HFF-Myc (cell line): ENCODE measurements around the gene CKS2.

Source experiments
- DNase-seq: peaks from one replicate; pipeline ENCODE4 v3.0.0-alpha.2; 2011; ENCODE audit warnings: low read depth; ENCODE audit errors: extremely low read depth
- H3K4me3 ChIP-seq: replicated peaks from 2 replicates; pipeline ENCODE4 v1.5.1; 2011; ENCODE audit warnings: low read depth, mild to moderate bottlenecking, control low read depth, low read length
- TF ChIP-seq, protein P1 (sequence below): IDR thresholded peaks from 2 replicates; pipeline ENCODE4 v1.5.1; 2012; ENCODE audit warnings: mild to moderate bottlenecking, low read depth, low read length, control low read depth; ENCODE audit errors: missing control alignments

Gene CKS2

DNA sequence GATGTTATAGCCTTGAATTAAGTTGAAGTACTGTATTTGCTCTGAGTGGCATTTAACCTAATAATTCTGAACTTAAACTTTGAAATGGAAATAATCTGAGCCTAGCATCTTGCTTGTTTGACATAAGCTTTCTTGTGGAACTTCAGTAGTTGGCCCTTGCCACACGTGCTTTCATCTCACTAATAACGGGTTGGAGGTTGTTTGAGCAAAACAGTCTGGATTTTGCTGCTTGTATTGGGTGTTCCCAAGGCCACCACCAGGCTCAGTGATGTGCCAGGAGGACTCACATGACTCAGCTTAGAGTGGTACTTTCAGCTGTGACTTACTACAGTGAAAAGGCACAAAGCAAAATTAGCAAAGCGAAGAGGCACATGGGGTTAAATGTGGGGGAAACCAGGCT, 43.0 kb downstream of the CKS2 start:
- DNase-seq, result no peak
- H3K4me3 ChIP-seq, result no peak overlapping the region
- TF ChIP-seq, protein P1, sequence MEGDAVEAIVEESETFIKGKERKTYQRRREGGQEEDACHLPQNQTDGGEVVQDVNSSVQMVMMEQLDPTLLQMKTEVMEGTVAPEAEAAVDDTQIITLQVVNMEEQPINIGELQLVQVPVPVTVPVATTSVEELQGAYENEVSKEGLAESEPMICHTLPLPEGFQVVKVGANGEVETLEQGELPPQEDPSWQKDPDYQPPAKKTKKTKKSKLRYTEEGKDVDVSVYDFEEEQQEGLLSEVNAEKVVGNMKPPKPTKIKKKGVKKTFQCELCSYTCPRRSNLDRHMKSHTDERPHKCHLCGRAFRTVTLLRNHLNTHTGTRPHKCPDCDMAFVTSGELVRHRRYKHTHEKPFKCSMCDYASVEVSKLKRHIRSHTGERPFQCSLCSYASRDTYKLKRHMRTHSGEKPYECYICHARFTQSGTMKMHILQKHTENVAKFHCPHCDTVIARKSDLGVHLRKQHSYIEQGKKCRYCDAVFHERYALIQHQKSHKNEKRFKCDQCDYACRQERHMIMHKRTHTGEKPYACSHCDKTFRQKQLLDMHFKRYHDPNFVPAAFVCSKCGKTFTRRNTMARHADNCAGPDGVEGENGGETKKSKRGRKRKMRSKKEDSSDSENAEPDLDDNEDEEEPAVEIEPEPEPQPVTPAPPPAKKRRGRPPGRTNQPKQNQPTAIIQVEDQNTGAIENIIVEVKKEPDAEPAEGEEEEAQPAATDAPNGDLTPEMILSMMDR, result no peak

DNA sequence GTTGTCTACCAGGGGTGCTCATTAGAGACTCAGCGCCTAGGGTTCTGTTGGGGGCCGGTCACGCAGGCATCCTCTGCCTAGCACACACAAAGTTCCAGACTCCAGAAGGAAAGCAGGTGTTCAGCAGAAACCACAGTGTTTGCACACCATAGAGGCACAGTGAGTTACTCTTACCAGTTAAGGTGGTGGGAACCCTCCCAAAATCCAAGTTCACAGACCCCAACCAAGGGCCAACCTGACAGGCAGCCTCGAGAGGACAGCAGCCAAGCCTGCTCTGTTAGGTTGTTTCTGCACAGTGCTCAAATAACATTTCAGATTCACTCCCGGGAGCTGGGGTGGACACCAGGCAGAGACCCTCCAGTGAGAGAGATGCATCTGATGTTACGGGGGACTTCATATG, 43.5 kb downstream of the CKS2 start:
- TF ChIP-seq, protein P1, result no peak
- H3K4me3 ChIP-seq, result no peak overlapping the region
- DNase-seq, result no peak

DNA sequence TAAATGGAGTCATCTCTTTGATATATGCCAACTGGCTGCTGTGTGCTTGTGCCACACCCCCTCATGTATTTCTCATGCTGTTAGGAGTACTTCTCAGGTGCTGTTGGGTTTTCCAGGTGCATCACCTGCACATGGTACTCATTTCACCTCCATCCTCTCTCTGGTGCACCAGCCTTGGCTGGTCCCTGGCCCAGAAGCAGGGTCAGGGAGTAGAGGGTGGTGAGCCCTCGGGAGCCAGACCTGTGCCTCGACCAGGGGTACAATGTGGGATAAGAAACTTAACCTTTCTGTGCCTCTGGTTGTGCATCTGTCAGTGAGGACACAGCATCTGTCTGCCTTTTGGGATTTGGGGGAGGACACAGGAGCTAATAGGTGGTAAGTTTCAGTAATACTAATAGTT, 45.8 kb downstream of the CKS2 start:
- no peak overlapping the region for H3K4me3 ChIP-seq
- TF ChIP-seq, protein P1, result no peak
- DNase-seq, result no peak

DNA sequence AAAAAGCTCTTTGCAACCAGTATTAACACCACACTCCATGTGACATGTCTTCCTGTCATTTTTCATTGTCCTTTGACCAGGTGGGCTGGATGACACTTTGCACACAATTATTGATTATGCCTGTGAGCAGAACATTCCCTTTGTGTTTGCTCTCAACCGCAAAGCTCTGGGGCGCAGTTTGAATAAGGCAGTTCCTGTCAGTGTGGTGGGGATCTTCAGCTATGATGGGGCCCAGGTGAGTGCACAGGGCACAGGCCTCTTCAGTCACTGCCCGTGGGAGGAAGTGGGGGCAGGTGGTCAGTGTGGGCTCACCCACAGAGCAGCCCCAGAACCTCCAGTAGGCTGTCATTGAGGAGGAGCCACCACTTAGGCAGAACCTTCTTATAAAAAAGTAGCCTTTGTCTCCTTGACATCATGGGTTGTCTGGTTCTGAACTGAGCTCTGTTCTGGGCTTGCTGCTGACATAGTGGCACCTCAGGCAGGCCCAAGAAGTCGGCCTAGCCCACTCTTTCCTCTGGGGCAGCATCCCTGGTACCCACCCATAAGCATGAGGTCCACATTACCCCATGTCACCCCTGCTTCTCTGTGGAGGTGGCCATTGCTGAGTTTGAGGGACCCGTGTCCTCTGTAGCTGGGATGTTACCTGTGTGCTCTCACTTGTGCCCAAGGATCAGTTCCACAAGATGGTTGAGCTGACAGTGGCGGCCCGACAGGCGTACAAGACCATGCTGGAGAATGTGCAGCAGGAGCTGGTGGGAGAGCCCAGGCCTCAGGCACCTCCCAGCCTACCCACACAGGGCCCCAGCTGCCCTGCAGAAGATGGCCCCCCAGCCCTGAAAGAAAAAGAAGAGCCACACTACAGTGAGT, 46.6 kb downstream of the CKS2 start:
- TF ChIP-seq, protein P1, result no peak
- H3K4me3 ChIP-seq, result no peak overlapping the region
- DNase-seq, result no peak

DNA sequence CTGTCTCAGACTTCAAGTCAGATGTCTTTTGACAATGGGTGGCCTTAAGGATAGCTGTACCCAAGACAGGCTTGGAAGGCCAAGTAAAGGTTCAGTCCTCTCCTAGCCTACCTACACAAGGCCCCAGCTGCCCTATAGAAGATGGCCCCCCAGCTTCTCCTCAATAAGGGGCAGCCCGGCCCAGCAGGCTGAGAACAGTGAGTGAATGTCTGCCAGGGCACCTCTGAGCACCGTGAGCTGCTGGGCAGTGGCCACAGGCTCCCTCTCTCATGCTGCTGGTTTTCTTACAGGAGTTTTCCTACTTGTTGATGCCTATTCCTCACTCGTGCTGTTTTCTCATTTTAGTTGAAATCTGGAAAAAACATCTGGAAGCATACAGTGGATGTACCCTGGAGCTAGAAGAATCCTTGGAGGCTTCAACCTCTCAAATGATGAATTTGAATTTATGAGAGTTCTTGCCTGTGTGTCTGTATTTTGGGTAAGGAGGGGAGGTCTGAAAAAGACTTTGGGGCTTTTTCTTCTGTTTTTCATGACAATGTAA, 47.5 kb downstream of the CKS2 start:
- TF ChIP-seq, protein P1, result no peak
- H3K4me3 ChIP-seq, result no peak overlapping the region
- DNase-seq, result no peak

DNA sequence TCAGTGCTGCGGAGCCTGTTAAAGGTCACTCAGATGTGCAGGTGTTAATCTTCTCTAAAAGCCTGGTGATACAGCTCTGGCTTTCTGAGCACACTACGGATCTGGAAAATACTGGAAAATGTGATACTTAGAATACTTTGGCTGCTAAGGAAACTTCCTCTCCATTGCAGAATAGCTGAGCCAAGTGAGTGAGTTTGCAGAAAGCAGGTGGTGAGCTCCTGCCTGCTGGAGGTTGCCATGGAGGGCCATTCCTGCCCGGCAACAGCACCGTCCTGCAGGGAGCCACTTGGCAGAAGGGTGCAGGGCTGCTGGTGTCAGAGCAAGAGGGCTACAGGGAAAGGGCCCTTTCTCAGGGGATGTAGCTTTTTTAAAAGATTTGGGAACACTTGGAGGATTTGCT, 48.0 kb downstream of the CKS2 start:
- no peak overlapping the region for H3K4me3 ChIP-seq
- no peak for DNase-seq
- TF ChIP-seq, protein P1, result no peak

DNA sequence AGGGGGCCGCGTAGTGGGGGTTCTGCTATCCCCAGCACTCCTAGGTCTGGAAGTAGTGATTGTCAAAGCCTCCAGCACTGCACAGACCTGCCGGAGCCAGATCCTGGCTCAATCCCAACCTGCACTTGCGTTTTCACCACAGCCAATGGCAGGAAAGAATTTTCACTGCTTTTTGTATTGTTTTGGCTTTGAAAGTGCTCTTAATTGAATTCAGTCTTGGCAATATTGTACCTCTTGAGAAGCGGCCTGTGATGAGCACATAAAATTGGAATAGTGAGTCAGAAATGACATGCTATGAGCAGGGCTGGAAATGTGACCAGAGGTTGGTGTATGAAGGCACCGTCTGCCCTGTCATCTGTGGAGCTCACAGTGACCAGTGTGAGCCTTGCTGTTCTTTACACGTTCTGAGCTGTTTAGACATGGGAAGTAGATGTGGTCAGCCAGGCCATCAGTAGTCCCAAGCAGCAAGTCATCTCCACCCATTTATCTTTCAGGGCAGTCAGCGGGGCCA, 48.8 kb downstream of the CKS2 start:
- no peak for DNase-seq
- no peak overlapping the region for H3K4me3 ChIP-seq
- TF ChIP-seq, protein P1, result no peak
